ENCODE data around the gene ERBB4.

- TF ChIP-seq, protein P1, sequence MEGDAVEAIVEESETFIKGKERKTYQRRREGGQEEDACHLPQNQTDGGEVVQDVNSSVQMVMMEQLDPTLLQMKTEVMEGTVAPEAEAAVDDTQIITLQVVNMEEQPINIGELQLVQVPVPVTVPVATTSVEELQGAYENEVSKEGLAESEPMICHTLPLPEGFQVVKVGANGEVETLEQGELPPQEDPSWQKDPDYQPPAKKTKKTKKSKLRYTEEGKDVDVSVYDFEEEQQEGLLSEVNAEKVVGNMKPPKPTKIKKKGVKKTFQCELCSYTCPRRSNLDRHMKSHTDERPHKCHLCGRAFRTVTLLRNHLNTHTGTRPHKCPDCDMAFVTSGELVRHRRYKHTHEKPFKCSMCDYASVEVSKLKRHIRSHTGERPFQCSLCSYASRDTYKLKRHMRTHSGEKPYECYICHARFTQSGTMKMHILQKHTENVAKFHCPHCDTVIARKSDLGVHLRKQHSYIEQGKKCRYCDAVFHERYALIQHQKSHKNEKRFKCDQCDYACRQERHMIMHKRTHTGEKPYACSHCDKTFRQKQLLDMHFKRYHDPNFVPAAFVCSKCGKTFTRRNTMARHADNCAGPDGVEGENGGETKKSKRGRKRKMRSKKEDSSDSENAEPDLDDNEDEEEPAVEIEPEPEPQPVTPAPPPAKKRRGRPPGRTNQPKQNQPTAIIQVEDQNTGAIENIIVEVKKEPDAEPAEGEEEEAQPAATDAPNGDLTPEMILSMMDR (IDR thresholded peaks at IDR 0.05): no peak
- TF ChIP-seq POLR2A (IDR thresholded peaks at IDR 0.05): no peak
These were observed 254.4 kb downstream of the ERBB4 start for GRCh38 chr2:212284166-212284565.
